Right lung (tissue), 10 donors: Measurements from ENCODE around the gene CDRT15. TPM values are rescaled to one million over a fixed set of nuclear protein-coding genes. Genes with fewer than 3 reads are reported as not detected.
"Not testable (repeated sequence)": the region's sequence is repeated elsewhere in the genome, so short reads cannot be mapped to it uniquely, and the experiment has no call there.

Experiments used
- DNase-seq, 2 donors: peaks; one replicate each; pipeline ENCODE4 v3.0.0-alpha.2; 2013
- long read RNA-seq, 8 donors: transcript quantifications; one replicate each; lab custom pipeline, GENCODE V29; 2026
- polyA plus RNA-seq, 5 donors: library from polyadenylated mRNA; unstranded; fragments of 120-200 nt; gene quantifications; one replicate each; pipeline versions ENCODE4 v1.2.1 to v1.2.3, GENCODE V29; 2013; ENCODE audit warnings: inconsistent platforms in 1 of 5, low replicate concordance in 1 of 5; ENCODE audit not compliant: insufficient read length in 5 of 5, insufficient read depth in 1 of 5

CDRT15 gene
- polyA plus RNA-seq = 1 to 10 TPM in 3 of 5 donors, under 1 TPM in 2; 0.73 to 1.3 (median 1.0) TPM
- long read RNA-seq, donor 1 = 0 reads
- long read RNA-seq, donor 2 = 0 reads
- long read RNA-seq, donor 3 = 0 reads
- long read RNA-seq, donor 4 = 0 reads
- long read RNA-seq, donor 5 = 0 reads
- long read RNA-seq, donor 6 = 0 reads
- long read RNA-seq, donor 7 = 0 reads
- long read RNA-seq, donor 8 = 0 reads

- not testable (repeated sequence) for DNase-seq
These were observed at the start of gene CDRT15 for GRCh38 chr17:14236762-14237161. CDRT15 (minus strand) TSS chr17:14236862; CDS start chr17:14236833, 29 bp downstream.

GRCh38 chr17:14282726-14283125 lies 46.1 kb upstream of the CDRT15 start:
- no peak for DNase-seq

GRCh38 chr17:14281530-14281929 lies 44.9 kb upstream of the CDRT15 start:
- no peak for DNase-seq

GRCh38 chr17:14276535-14277250 lies 40.0 kb upstream of the CDRT15 start:
- no peak for DNase-seq

GRCh38 chr17:14270508-14270907 lies 33.8 kb upstream of the CDRT15 start:
- no peak for DNase-seq

GRCh38 chr17:14269473-14269872 lies 32.8 kb upstream of the CDRT15 start:
- no peak for DNase-seq

GRCh38 chr17:14268264-14268663 lies 31.6 kb upstream of the CDRT15 start:
- DNase-seq = no peak

- DNase-seq = no peak
These were observed 24.7 kb upstream of the CDRT15 start for GRCh38 chr17:14261406-14261805.

- DNase-seq = no peak
These were observed 9.0 kb upstream of the CDRT15 start for GRCh38 chr17:14245629-14246028.

GRCh38 chr17:14245002-14245401 lies 8.3 kb upstream of the CDRT15 start:
- DNase-seq = no peak

GRCh38 chr17:14239271-14239670 lies 2.6 kb upstream of the CDRT15 start:
- DNase-seq = not testable (repeated sequence)

- not testable (repeated sequence) for DNase-seq
These were observed 630 bp downstream of the CDRT15 start for GRCh38 chr17:14236032-14236431.

GRCh38 chr17:14235047-14235446 lies 1.6 kb downstream of the CDRT15 start:
- DNase-seq = not testable (repeated sequence)

- not testable (repeated sequence) for DNase-seq
These were observed 5.5 kb downstream of the CDRT15 start for GRCh38 chr17:14231187-14231586.

- DNase-seq = no peak
These were observed 7.8 kb downstream of the CDRT15 start for GRCh38 chr17:14228903-14229302.

GRCh38 chr17:14227052-14227451 lies 9.6 kb downstream of the CDRT15 start:
- DNase-seq = no peak

GRCh38 chr17:14225254-14225980 lies 11.2 kb downstream of the CDRT15 start:
- DNase-seq = no peak

GRCh38 chr17:14222611-14223010 lies 14.1 kb downstream of the CDRT15 start:
- no peak for DNase-seq

GRCh38 chr17:14214271-14214670 lies 22.4 kb downstream of the CDRT15 start:
- DNase-seq = no peak

GRCh38 chr17:14212401-14212800 lies 24.3 kb downstream of the CDRT15 start:
- no peak for DNase-seq

GRCh38 chr17:14211801-14212200 lies 24.9 kb downstream of the CDRT15 start:
- no peak for DNase-seq

- no peak for DNase-seq
These were observed 25.4 kb downstream of the CDRT15 start for GRCh38 chr17:14211246-14211645.

GRCh38 chr17:14209215-14209614 lies 27.4 kb downstream of the CDRT15 start:
- no peak for DNase-seq
